Posterior cingulate gyrus (tissue), 11 donors: ENCODE data around the gene HADH.
A peak's percentile ranks its signal among the peaks of the same experiment; 100 is the strongest.

Experiments used
- DNase-seq, 10 donors: peaks; one replicate each; pipeline versions ENCODE4 v3.0.0 to v3.0.0-alpha.2; 2020 to 2021; ENCODE audit warnings: mixed read lengths in 3 of 10
- intact Hi-C: fragments of 100-400 bp; cut with DNase I; formaldehyde crosslinking; loops from one replicate; pipeline ENCODE4 v1.15.1; 2023

HADH gene

DNA sequence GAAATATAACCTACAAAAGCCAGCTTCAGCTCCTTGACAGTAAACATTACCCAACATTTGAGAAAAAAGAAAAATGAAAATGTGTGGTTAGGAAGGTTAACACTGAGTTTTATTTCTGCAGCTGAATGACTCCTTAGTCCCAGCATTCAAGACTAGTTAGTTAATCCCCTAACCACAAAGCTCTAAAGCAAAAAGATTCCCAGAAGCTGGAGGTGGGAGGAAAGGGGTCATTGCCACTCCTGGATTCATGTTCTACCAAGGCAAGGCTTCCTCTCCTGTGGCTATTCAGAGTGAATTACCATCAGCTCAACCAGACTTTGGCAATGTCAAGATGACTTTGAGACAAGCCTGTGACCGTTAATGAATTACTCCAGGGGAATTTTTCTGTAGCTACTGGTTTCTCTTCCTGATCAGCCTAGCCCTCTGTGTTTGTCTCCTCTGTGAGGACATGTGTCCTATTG lies 63.6 kb downstream of the HADH start:
- intact Hi-C loops: no loop called here

DNA sequence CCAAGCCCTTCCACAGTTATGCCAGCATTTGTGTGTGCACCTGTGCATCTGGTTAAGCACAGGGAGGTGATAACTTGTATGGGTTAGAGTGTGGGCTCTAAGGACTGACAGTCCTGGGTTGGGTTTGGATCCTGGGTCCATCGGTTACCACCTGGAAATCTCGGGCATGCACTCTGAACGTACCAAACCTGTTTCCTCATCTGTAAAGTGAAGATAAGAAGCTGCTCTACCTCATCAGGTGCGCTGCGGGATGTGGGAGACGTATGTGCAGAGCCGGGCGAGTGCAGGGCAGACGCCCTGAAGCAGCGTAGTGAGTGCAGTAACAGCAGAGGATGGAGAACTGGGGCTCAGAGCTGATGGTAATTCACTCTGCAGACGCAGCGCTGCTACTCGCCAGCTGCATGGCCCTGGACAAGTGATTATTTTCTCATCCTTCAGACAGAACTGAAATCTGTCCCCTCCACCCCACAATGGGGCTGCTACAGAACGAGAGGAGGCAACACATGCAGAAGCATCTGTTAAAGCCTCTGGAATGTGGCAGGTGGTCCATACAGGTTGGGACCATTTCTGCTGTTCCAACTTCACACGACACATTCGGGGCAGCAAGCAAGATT lies 64.4 kb downstream of the HADH start:
- no peak for DNase-seq
- intact Hi-C loops: no loop called here

More for the DNA sequence above, 63.6 kb downstream of the HADH start:
- no peak for DNase-seq

DNA sequence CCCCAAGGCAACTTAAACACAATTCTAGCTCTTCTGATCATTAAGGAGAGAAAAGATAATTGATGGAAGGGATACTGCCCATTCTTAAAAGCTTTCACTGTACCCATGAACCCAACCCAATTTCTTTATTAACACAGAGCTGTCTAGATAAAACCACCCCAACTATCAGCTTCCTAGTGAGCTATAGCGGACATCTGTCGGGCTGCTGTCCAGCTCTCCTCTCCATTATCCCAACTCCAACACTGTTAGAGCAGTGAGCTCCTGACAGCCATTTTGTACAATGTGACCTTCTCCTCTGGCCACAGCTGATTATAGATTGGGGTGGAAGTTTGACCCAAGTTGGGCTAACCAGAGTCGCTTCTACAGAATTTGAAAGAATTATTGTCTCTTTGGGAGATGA lies 66.1 kb downstream of the HADH start:
- intact Hi-C loops: no loop called here
- no peak for DNase-seq

DNA sequence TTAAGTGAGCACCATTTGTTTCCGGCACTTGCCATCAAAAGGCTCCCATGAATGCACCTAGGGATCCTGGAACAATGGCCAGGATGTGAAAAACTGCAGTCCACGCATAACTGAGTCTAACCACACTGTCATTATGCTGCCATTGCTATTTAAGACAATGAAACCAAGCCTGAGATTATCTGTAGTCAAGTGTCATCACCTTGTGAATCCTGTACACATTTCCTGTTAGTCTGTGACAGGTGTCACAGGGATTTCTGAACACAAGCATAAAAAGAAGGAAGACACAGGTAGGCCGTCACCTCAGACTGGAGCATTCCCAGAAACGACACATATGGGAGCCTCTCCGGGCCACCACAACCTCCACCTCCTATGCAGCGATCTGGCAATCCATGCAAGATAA lies 66.7 kb downstream of the HADH start:
- DNase-seq: no peak
- intact Hi-C loops: no loop called here

DNA sequence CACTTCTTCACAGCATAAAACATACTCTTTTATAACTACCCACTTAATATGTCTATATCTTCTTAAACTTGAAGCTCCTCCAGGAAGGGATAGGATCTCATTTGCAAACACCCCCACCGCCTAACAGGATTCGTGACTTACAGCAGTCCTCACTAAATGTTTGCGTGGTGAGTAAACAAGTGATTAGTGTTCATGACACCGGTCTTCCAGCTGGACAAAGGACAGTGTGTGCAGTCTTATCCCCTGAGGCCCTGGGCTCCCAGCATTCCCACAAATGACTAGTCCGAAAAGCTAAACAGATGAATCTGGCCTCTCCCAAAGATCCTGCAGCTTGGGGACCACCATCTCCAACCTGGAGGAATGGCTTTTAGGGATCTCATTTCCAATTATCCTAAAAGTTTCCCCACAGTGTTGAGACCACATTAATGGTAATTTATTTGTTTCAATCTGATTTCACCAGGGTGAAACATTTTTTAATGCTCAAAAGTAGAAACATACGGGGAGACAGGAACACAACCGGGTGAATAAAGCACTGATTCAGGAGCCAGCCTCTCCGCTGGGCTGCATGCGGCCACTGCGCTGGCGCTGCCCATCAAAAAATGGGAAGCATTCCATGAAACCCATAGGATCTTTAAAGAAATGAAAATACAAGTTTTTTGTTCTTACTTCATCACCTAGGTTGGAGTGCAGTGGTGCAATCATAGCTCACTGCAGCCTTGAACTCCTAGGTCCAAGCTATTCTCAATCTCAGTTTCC lies 69.2 kb downstream of the HADH start:
- DNase-seq: no peak
- intact Hi-C loops: no loop called here

DNA sequence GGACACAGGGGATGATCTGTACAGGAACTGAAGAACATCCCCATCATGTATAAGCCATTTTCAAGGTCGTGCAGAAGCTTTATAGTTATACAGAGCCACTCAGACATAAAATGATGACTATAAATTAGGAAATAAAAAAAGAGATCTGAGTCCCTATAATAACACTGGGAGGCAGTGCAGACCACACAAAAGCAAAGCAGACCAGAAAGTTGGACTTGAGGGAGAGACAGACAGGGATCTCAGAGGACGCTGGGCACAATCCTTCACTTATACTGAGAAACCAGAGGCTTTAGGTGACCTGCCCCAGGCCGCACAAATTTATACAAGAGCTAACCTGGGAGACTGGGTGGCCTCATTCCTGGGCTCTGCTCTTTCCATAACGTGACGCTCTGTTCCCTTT lies 70.5 kb downstream of the HADH start:
- intact Hi-C loops: loop anchor here (1.0 kb wide), 1 partner anchor 512 kb away; no protein-coding TSS in a partner anchor
- DNase-seq: no peak

DNA sequence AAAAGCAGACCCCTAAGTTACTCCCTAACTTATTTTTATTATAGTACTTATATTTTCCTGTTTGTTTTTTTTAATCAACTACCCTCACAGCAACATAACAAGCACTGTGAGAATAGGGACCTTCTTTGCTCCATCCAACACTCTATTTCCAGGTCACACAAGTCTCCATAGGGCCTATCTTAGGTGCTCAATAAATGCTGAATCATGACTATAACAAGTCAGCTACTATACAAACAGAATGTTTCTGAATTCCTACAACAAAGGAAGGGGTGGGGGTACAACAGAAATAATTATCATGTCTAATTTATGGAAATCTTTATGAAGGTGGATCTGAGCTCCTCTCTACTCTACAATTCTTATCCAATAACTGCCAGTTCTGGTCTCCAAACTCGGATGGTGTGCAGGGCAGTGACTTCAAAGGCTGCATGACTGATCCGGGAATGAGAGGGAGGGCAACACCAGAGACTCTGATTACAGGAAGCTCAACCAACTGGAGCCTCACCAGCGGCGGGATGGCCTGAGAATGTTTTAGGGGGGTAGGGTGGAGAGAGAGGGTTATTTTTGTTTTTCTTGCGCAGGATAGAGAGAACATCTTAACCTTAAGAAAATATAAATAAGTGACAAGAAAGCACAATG lies 71.1 kb downstream of the HADH start:
- DNase-seq: no peak
- intact Hi-C loops: loop anchor here (1.0 kb wide), 1 partner anchor 511 kb away; no protein-coding TSS in a partner anchor

DNA sequence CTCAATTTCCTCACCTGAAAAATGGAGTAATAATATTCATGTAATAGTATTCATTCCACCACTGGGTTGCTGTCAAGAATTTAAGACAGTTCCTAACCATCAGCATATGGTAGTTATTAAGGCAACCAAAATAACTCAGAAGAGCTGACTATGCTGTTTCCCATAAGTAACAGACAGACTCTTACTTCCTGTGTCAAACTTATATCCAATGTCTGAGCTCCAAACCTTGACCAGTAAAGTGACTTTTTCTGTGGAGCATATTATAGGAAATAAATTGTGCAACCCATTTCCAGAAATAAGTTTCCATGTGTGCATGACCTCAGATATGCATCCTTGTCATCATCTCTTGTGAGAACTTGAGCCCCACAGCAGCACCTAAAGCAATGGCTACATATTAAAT lies 78.8 kb downstream of the HADH start:
- intact Hi-C loops: no loop called here
- DNase-seq: no peak

DNA sequence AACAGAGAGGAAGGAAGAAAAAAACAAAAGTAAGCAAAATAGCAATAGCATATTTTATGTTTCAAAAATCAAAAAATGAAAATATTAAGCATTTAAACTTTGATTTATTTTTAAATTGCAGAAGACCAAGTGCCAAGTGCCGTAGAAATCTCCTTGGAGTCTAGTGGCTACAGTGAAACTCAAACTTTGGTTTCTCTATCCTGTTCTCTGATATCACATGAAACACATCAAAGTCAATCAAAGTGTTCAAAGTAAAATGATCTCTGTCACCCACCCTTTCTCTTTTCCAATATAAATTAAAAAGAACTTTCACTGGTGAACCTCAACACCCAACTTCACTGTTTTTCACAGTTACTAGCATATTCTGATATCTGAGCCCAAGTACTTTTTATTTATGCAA lies 81.1 kb downstream of the HADH start:
- DNase-seq: no peak
- intact Hi-C loops: no loop called here

DNA sequence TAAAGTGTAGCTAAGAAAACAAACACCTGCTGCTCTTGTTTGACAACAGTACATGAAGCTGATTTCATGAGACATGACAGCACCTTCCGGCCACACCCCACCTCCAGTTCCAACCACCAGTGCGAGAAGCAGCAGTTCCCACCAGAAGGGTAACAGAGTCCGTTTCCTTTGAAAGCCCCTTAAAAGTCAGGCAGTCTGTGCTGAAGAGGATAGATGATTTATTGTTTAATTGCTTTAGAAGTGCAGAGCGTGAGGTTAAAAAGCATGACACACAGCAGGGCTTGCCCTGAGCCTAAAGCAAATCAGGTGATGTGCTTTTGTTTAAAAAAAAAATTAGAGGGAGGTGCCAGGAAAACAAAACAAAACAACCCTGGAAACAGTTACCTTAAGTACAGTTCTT lies 82.6 kb downstream of the HADH start:
- intact Hi-C loops: no loop called here
- no peak for DNase-seq

DNA sequence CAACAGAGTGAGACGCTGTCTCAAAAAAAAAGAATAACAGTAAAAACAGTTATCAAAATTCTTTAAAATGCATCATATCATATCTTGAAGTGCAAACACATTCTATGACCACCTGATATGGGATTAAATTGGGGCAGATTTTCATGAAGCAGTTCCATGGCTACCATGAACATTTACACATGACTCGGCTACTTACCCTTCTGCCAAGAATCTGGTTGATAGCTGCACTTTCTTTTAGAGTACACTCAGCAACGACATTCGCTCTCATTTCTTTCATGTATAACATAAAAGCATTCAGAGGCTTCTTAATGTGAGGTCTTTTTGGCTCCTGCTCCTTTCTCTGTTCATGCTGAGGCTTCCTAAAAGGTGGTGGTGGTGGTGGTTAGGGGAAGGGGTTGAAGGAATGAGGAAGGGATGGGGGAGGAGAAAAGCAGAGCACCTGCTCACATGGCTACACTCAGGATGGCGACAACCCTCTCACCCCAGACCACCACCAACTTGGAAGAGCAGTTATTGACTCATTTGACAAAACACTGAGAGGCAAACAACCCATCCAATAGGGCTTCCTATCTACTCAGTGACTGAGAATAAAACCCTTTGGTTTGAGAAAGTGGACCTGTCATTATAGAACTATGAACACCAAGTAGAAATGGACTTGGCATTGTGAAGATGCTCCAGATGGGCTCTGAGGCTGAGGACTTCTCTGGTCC lies 88.5 kb downstream of the HADH start:
- DNase-seq: no peak
- intact Hi-C loops: no loop called here

DNA sequence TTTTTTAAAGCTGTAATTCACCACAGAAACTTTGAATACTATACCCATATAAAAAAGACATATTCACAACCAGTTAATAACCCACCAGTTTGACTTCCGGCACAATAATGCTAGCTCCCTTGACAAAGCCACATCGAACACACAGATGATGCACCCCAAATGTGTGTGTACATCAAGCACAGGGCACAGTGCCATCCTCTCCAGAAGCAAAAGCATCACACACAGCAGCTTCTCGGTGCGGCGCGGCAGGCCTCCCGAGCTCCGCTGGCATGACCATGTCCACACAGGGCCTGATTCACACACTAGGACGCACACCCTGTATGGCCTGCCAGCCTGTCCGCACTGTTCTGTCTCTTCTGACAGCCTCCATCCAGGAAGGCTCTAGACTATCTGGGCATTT lies 91.1 kb downstream of the HADH start:
- intact Hi-C loops: no loop called here
- peak in 1 of 10 donors; percentile 76 for DNase-seq

DNA sequence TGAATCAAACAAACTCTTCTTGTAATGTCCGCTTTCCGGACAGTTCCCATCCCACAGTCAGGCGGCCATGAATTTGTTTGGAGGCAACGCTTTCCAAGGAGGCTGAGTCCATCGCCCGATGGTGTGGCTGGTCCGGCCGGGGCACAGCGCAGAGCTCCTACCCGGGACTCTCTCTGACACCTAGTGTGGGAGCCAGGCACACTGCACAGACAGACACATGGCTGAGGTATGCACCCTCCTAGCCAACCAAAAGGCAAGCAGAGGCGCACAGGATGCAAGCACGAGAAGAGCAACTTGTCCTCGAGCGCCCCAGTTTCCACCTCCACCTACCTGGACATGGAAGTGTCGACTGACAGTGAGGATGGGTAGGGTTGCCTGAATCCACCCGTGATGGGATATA lies 91.6 kb downstream of the HADH start:
- peak in 2 of 10 donors; percentile 67 to 79 for DNase-seq
- intact Hi-C loops: no loop called here
